Liver (tissue), 9 donors: ENCODE measurements around the gene IQCC. TPM values are rescaled to one million over a fixed set of nuclear protein-coding genes. Genes with fewer than 3 reads are reported as not detected.

Source experiments
- DNase-seq: peaks from one replicate; pipeline ENCODE4 v3.0.0-alpha.2; 2017; ENCODE audit warnings: low spot score
- H3K27ac ChIP-seq, 2 donors: one replicate each; pipeline ENCODE4 v1.7.0; 2013; ENCODE audit warnings: inconsistent platforms in 2 of 2, low read length in 2 of 2, control low read depth in 1 of 2, low read depth in 1 of 2, mild to moderate bottlenecking in 1 of 2
- H3K27me3 ChIP-seq, 4 donors: one replicate each; pipeline versions ENCODE4 v1.6.1 to v1.7.0; 2013; ENCODE audit warnings: low read length in 3 of 4, inconsistent platforms in 1 of 4, mild to moderate bottlenecking in 1 of 4, moderate library complexity in 1 of 4; ENCODE audit not compliant: control insufficient read depth in 4 of 4, insufficient read depth in 4 of 4
- H3K36me3 ChIP-seq, 4 donors: one replicate each; pipeline versions ENCODE4 v1.6.1 to v1.7.0; 2013; ENCODE audit warnings: low read length in 3 of 4, mild to moderate bottlenecking in 3 of 4, low read depth in 1 of 4, moderate library complexity in 1 of 4; ENCODE audit not compliant: control insufficient read depth in 4 of 4, insufficient read depth in 3 of 4
- H3K4me1 ChIP-seq, 4 donors: one replicate each; pipeline versions ENCODE4 v1.6.1 to v1.7.0; 2013; ENCODE audit warnings: low read length in 3 of 4, mild to moderate bottlenecking in 3 of 4, moderate library complexity in 1 of 4; ENCODE audit not compliant: control insufficient read depth in 4 of 4, insufficient read depth in 4 of 4
- H3K4me3 ChIP-seq, 3 donors: one replicate each; pipeline versions ENCODE4 v1.6.1 to v1.7.0; 2013; ENCODE audit warnings: low read length in 3 of 3, control low read depth in 1 of 3, low read depth in 1 of 3, mild to moderate bottlenecking in 1 of 3
- H3K9ac ChIP-seq, 2 donors: one replicate each; pipeline ENCODE4 v1.7.0; 2013; ENCODE audit warnings: low read length in 2 of 2, mild to moderate bottlenecking in 2 of 2, moderate library complexity in 2 of 2, control low read depth in 1 of 2, low read depth in 1 of 2
- H3K9me3 ChIP-seq, 4 donors: one replicate each; pipeline versions ENCODE4 v1.6.1 to v1.7.0; 2013; ENCODE audit warnings: low read length in 3 of 4; ENCODE audit not compliant: control insufficient read depth in 4 of 4
- ATF3 ChIP-seq: IDR thresholded peaks from 2 replicates; pipeline ENCODE4 v1.6.1; 2016; ENCODE audit warnings: antibody characterized with exemption
- EGR1 ChIP-seq, 2 donors: IDR thresholded peaks; 2 replicates each; pipeline ENCODE4 v1.6.1; 2016 to 2018; ENCODE audit warnings: antibody characterized with exemption in 2 of 2, low read depth in 2 of 2
- GABPA ChIP-seq, 2 donors: IDR thresholded peaks in 1 of 2; conservative IDR thresholded peaks in 1 of 2; 2 replicates each; pipeline ENCODE4 v1.6.1; 2016; ENCODE audit warnings: antibody characterized with exemption in 2 of 2, mild to moderate bottlenecking in 1 of 2, moderate library complexity in 1 of 2
- HNF4G ChIP-seq: IDR thresholded peaks from 2 replicates; pipeline ENCODE4 v1.6.1; 2016; ENCODE audit warnings: antibody characterized with exemption
- NR2F2 ChIP-seq: IDR thresholded peaks from 2 replicates; pipeline ENCODE4 v1.6.1; 2016; ENCODE audit warnings: antibody characterized with exemption
- RAD21 ChIP-seq, 2 donors: IDR thresholded peaks; 2 replicates each; pipeline ENCODE4 v1.6.1; 2016; ENCODE audit warnings: antibody characterized with exemption in 2 of 2, mild to moderate bottlenecking in 2 of 2
- SP1 ChIP-seq: IDR thresholded peaks from 2 replicates; pipeline ENCODE4 v1.6.1; 2018; ENCODE audit warnings: antibody characterized with exemption, mild to moderate bottlenecking
- YY1 ChIP-seq: IDR thresholded peaks from 2 replicates; pipeline ENCODE4 v1.6.1; 2016; ENCODE audit warnings: antibody characterized with exemption, mild to moderate bottlenecking
- ZBTB33 ChIP-seq: IDR thresholded peaks from 2 replicates; pipeline ENCODE4 v1.6.1; 2016; ENCODE audit warnings: antibody characterized with exemption
- WGBS: extraction: QIAGEN DNeasy Blood & Tissue Kit; methylation state at CpG from one replicate; pipeline ENCODE4 v1.1.7; 2013; 5-methylcytosine and 5-hydroxymethylcytosine counted together
- polyA plus RNA-seq, 2 donors: library from polyadenylated mRNA; stranded (reverse) in 1 of 2; unstranded in 1 of 2; fragments of 200-250 nt in 1 of 2; fragments of >200 nt in 1 of 2; fragmentation: Nextera tagmentation in 1 of 2; extraction: Ambion mirVana in 1 of 2; gene quantifications; one replicate each; pipeline versions ENCODE4 v1.2.1 to v1.2.3, GENCODE V29; 2013 to 2015
- total RNA-seq, 2 donors: library from RNA; depleted of rRNA; stranded (reverse); fragments of >200 nt; gene quantifications; one replicate each; pipeline ENCODE4 v1.2.3, GENCODE V29; 2014
- TF ChIP-seq, protein P1 (sequence below): IDR thresholded peaks from 2 replicates; pipeline ENCODE4 v1.6.1; 2016; ENCODE audit warnings: antibody characterized with exemption, mild to moderate bottlenecking
- TF ChIP-seq, protein P2 (sequence below): IDR thresholded peaks from 2 replicates; pipeline ENCODE4 v1.6.1; 2016; ENCODE audit warnings: antibody characterized with exemption
- TF ChIP-seq, protein P3 (sequence below): fragments of 150-350 bp; IDR thresholded peaks from 2 replicates; pipeline ENCODE4 v1.5.1; 2017; ENCODE audit warnings: improper control_type of control experiment, low read depth, low read length; ENCODE audit not compliant: missing input control
- donor health status: healthy.
- donor health status: healthy.
- donor health status: healthy.
- donor health status: healthy.
- donor health status: healthy.

Gene IQCC
- total and polyA plus RNA-seq, 4 donors: 0.42 to 2.3 (median 0.61) TPM

- peaks cover 0 to 8% (median 4%) of the 10 kb centered on the region in 4 donors for H3K4me1 ChIP-seq
- no peaks in the 10 kb centered on the region for H3K27me3 ChIP-seq
- H3K36me3 ChIP-seq: no peaks in the 10 kb centered on the region
- H3K9ac ChIP-seq: no peak overlapping the region
- no peak overlapping the region for H3K4me3 ChIP-seq
- no peak overlapping the region for H3K27ac ChIP-seq
- no peaks in the 10 kb centered on the region for H3K9me3 ChIP-seq
- 96% methylated on average over 6 of the region's 6 CpGs for WGBS
- TF ChIP-seq ZBTB33: no peak
- TF ChIP-seq EGR1 (IDR thresholded peaks at IDR 0.05; ENCODE audit: low read depth in 2 of 2): no peak
- TF ChIP-seq HNF4G: no peak
- TF ChIP-seq YY1: no peak
- TF ChIP-seq SP1: no peak
- no peak for TF ChIP-seq ATF3
- TF ChIP-seq, protein P1, sequence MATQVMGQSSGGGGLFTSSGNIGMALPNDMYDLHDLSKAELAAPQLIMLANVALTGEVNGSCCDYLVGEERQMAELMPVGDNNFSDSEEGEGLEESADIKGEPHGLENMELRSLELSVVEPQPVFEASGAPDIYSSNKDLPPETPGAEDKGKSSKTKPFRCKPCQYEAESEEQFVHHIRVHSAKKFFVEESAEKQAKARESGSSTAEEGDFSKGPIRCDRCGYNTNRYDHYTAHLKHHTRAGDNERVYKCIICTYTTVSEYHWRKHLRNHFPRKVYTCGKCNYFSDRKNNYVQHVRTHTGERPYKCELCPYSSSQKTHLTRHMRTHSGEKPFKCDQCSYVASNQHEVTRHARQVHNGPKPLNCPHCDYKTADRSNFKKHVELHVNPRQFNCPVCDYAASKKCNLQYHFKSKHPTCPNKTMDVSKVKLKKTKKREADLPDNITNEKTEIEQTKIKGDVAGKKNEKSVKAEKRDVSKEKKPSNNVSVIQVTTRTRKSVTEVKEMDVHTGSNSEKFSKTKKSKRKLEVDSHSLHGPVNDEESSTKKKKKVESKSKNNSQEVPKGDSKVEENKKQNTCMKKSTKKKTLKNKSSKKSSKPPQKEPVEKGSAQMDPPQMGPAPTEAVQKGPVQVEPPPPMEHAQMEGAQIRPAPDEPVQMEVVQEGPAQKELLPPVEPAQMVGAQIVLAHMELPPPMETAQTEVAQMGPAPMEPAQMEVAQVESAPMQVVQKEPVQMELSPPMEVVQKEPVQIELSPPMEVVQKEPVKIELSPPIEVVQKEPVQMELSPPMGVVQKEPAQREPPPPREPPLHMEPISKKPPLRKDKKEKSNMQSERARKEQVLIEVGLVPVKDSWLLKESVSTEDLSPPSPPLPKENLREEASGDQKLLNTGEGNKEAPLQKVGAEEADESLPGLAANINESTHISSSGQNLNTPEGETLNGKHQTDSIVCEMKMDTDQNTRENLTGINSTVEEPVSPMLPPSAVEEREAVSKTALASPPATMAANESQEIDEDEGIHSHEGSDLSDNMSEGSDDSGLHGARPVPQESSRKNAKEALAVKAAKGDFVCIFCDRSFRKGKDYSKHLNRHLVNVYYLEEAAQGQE: no peak
- no peak for TF ChIP-seq GABPA (IDR thresholded peaks at IDR 0.05 in 1 of 2, conservative IDR thresholded peaks at IDR 0.05 in 1 of 2)
- TF ChIP-seq, protein P2, sequence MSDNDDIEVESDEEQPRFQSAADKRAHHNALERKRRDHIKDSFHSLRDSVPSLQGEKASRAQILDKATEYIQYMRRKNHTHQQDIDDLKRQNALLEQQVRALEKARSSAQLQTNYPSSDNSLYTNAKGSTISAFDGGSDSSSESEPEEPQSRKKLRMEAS: no peak
- TF ChIP-seq RAD21 (IDR thresholded peaks at IDR 0.05): no peak
- TF ChIP-seq, protein P3, sequence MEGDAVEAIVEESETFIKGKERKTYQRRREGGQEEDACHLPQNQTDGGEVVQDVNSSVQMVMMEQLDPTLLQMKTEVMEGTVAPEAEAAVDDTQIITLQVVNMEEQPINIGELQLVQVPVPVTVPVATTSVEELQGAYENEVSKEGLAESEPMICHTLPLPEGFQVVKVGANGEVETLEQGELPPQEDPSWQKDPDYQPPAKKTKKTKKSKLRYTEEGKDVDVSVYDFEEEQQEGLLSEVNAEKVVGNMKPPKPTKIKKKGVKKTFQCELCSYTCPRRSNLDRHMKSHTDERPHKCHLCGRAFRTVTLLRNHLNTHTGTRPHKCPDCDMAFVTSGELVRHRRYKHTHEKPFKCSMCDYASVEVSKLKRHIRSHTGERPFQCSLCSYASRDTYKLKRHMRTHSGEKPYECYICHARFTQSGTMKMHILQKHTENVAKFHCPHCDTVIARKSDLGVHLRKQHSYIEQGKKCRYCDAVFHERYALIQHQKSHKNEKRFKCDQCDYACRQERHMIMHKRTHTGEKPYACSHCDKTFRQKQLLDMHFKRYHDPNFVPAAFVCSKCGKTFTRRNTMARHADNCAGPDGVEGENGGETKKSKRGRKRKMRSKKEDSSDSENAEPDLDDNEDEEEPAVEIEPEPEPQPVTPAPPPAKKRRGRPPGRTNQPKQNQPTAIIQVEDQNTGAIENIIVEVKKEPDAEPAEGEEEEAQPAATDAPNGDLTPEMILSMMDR: no peak
- no peak for TF ChIP-seq NR2F2
- no peak for DNase-seq
These were observed 51.7 kb downstream of the IQCC start for GRCh38 chr1:32257227-32257508.

Other genes with a start within 250 kb of the IQCC start
- 10 to 100 TPM; 21.7 to 37.6 TPM for gene KHDRBS1, start 191.8 kb upstream of the IQCC start, total RNA-seq
- 10 to 100 TPM; 14.6 to 27.3 TPM for gene KHDRBS1, start 191.8 kb upstream of the IQCC start, polyA plus RNA-seq
- 1 to 10 TPM; 3.0 to 4.3 TPM for gene TMEM39B, start 132.7 kb upstream of the IQCC start, total RNA-seq
- gene TMEM39B, start 132.7 kb upstream of the IQCC start, polyA plus RNA-seq: 1 to 10 TPM; 7.6 to 8.1 TPM
- 10 to 100 TPM; 22.8 to 23.2 TPM for gene KPNA6, start 97.6 kb upstream of the IQCC start, total RNA-seq
- gene KPNA6, start 97.6 kb upstream of the IQCC start, polyA plus RNA-seq: 10 to 100 TPM in 1 of 2 donors, 1 to 10 TPM in 1; 9.3 to 10.6 TPM
- gene TXLNA, start 26.0 kb upstream of the IQCC start, total RNA-seq: 10 to 100 TPM; 31.7 to 46.7 TPM
- gene TXLNA, start 26.0 kb upstream of the IQCC start, polyA plus RNA-seq: 10 to 100 TPM; 17.9 to 26.1 TPM
- gene CCDC28B, start 5.1 kb upstream of the IQCC start, total RNA-seq: 10 to 100 TPM in 1 of 2 donors, under 1 TPM in 1; 0.75 to 20.6 TPM
- gene CCDC28B, start 5.1 kb upstream of the IQCC start, polyA plus RNA-seq: 1 to 10 TPM in 1 of 2 donors, under 1 TPM in 1; 0.91 to 1.2 TPM
- gene DCDC2B, start 3.4 kb downstream of the IQCC start, total RNA-seq: not detected
- gene DCDC2B, start 3.4 kb downstream of the IQCC start, polyA plus RNA-seq: under 1 TPM in 1 of 2 donors, not detected in 1; 0.08 TPM
- 1 to 10 TPM; 5.9 to 6.8 TPM for gene TMEM234, start 16.7 kb downstream of the IQCC start, total RNA-seq
- 1 to 10 TPM; 5.4 to 6.3 TPM for gene TMEM234, start 16.7 kb downstream of the IQCC start, polyA plus RNA-seq
- gene EIF3I, start 16.7 kb downstream of the IQCC start, total RNA-seq: 100 to 1,000 TPM in 1 of 2 donors, 10 to 100 TPM in 1; 93.0 to 114 TPM
- gene EIF3I, start 16.7 kb downstream of the IQCC start, polyA plus RNA-seq: 100 to 1,000 TPM in 1 of 2 donors, 10 to 100 TPM in 1; 75.0 to 106 TPM
- 1 to 10 TPM in 1 of 2 donors, under 1 TPM in 1; 0.47 to 2.8 TPM for gene FAM167B, start 41.6 kb downstream of the IQCC start, total RNA-seq
- gene FAM167B, start 41.6 kb downstream of the IQCC start, polyA plus RNA-seq: 1 to 10 TPM; 4.8 to 9.2 TPM
- gene LCK, start 45.6 kb downstream of the IQCC start, total RNA-seq: 1 to 10 TPM in 1 of 2 donors, under 1 TPM in 1; 0.93 to 3.8 TPM
- gene LCK, start 45.6 kb downstream of the IQCC start, polyA plus RNA-seq: 1 to 10 TPM; 1.2 to 1.3 TPM
- 10 to 100 TPM; 57.3 to 58.1 TPM for gene HDAC1, start 86.4 kb downstream of the IQCC start, total RNA-seq
- 10 to 100 TPM; 32.1 to 33.1 TPM for gene HDAC1, start 86.4 kb downstream of the IQCC start, polyA plus RNA-seq
- 10 to 100 TPM; 13.0 to 20.3 TPM for gene MARCKSL1, start 130.6 kb downstream of the IQCC start, total RNA-seq
- gene MARCKSL1, start 130.6 kb downstream of the IQCC start, polyA plus RNA-seq: 10 to 100 TPM; 16.6 to 29.5 TPM
- gene FAM229A, start 156.8 kb downstream of the IQCC start, total RNA-seq: 1 to 10 TPM; 2.4 to 3.3 TPM
- gene FAM229A, start 156.8 kb downstream of the IQCC start, polyA plus RNA-seq: 1 to 10 TPM; 1.6 to 1.8 TPM
- under 1 TPM in 1 of 2 donors, not detected in 1; 0.50 TPM for gene TSSK3, start 156.9 kb downstream of the IQCC start, total RNA-seq
- under 1 TPM in 1 of 2 donors, not detected in 1; 0.14 TPM for gene TSSK3, start 156.9 kb downstream of the IQCC start, polyA plus RNA-seq
- gene BSDC1, start 188.8 kb downstream of the IQCC start, total RNA-seq: 10 to 100 TPM; 62.5 to 65.9 TPM
- gene BSDC1, start 188.8 kb downstream of the IQCC start, polyA plus RNA-seq: 10 to 100 TPM; 40.0 to 41.4 TPM